Measurements from ENCODE around the gene IL24.
A peak's percentile ranks its signal among the peaks of the same experiment; 100 is the strongest.

The IL24 gene

DNA sequence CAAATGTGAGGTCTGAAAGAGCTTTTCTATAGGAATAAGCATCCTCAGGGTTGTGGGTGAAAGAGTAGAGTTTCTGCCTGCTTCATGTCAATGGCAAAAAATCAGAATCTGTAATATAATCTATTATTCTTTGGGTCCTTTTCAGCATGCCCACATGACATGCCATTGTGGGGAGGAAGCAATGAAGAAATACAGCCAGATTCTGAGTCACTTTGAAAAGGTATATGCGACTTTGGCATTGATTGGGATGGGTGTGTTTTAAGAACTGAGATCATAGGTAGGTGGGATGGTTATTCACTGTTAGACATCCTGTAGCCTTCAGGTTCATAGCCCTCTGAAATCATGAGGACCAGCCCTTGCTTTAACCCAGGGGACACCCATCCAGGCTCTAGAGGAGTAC lies 30.0 kb upstream of the IL24 start:
- Mint-ChIP-seq H3K27me3 (peaks cover 16% of the 10 kb centered on the region), H3K36me3 (ENCODE audit: low read depth) (no peaks in the 10 kb centered on the region), H3K27ac (no peak overlapping the region), H3K9me3 (peaks cover 3% of the 10 kb centered on the region), H3K4me1 (ENCODE audit: low read depth) (peaks cover 17% of the 10 kb centered on the region), H3K4me3 (no peak overlapping the region)

DNA sequence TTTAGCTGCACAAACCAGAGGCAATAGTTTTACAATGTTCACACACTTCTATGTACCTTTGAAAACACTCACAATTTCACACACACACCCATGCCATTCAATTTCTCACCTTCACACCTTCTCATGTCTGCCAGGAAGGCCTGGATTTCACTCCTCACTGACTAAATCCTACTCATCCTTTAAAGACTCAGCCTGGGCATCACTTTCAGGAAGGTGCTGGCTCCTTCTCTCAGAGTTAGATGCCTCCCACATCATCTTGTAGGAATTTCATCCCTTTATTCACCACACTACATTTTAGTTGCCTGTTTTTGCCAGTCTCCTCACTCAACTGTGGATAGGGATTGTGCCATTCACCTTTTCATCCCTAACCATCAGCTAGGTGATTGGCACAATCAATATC lies 29.5 kb upstream of the IL24 start:
- Mint-ChIP-seq H3K27me3 (peaks cover 14% of the 10 kb centered on the region), H3K27ac (no peak overlapping the region), H3K36me3 (ENCODE audit: low read depth) (no peaks in the 10 kb centered on the region), H3K4me3 (no peak overlapping the region), H3K4me1 (ENCODE audit: low read depth) (peaks cover 17% of the 10 kb centered on the region), H3K9me3 (peaks cover 3% of the 10 kb centered on the region)

DNA sequence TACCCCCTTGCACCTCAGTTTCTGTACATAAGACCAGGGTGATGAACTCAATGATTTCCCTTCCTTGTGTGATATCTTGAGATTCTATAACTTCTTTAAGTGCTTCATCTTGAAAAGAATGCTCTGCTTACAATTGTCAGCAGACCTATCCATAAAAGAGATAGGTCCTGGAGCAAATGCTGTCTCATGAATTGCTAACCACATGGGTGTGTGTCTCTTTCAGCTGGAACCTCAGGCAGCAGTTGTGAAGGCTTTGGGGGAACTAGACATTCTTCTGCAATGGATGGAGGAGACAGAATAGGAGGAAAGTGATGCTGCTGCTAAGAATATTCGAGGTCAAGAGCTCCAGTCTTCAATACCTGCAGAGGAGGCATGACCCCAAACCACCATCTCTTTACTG lies 29.0 kb upstream of the IL24 start:
- Mint-ChIP-seq H3K36me3 (ENCODE audit: low read depth) (no peaks in the 10 kb centered on the region), H3K4me1 (ENCODE audit: low read depth) (peaks cover 17% of the 10 kb centered on the region), H3K27me3 (peaks cover 9% of the 10 kb centered on the region), H3K9me3 (peaks cover 3% of the 10 kb centered on the region), H3K27ac (no peak overlapping the region), H3K4me3 (no peak overlapping the region)

DNA sequence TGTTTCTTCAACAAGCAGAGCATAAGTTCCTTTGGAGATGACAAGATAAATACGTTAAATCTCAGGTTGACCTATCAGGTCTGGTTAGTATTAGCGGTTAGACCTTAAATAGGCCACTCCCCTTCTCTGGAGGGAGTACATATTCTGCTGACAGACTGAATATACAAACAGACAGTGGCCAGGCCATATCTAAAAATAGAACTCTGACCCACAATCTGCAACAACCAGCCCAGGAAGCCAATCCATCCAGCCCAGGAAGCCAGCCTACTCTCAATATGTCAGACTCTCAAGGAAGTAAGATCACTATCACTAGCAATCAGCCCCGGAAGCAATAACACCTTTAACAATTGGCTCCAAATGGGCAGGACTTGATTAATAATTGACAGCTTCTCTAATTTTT lies 25.1 kb upstream of the IL24 start:
- no peaks in the 10 kb centered on the region for H3K4me1 Mint-ChIP-seq (ENCODE audit: low read depth)
- peaks cover 8% of the 10 kb centered on the region for H3K9me3 Mint-ChIP-seq
- H3K27me3 Mint-ChIP-seq: peaks cover 8% of the 10 kb centered on the region
- no peak overlapping the region for H3K27ac Mint-ChIP-seq
- no peak overlapping the region for H3K4me3 Mint-ChIP-seq
- H3K36me3 Mint-ChIP-seq (ENCODE audit: low read depth): no peaks in the 10 kb centered on the region

DNA sequence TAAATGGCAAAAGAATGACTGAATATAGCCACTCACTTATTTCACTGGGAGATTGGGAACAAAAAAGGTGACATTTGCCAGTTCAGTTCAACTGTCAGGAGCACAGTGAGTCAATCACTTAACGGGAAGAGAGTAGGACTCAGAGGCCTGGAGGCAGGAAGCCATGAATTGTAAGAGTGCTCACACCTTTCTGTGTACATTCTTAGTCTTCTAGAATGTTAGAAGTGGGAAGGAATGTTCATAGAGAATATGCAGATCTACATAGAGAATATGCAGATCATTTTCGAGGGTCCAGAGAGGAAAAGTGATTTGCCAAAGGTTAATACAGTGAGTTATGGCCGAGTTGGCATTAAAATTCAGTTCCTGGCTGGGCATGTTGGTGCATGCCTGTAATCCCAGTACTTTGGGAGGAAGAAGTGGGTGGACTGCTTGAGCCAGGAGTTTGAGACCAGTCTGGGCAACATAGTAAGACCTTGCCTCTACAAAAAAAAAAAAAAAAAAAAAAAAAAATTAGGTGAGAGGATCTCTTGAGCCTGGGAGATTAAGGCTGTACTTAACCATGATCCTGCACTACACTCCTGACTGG lies 23.5 kb upstream of the IL24 start:
- H3K27me3 Mint-ChIP-seq: peaks cover 8% of the 10 kb centered on the region
- peaks cover 15% of the 10 kb centered on the region for H3K9me3 Mint-ChIP-seq
- no peak overlapping the region for H3K4me3 Mint-ChIP-seq
- H3K4me1 Mint-ChIP-seq (ENCODE audit: low read depth): no peaks in the 10 kb centered on the region
- H3K27ac Mint-ChIP-seq: no peak overlapping the region
- peaks cover 4% of the 10 kb centered on the region for H3K36me3 Mint-ChIP-seq (ENCODE audit: low read depth)

DNA sequence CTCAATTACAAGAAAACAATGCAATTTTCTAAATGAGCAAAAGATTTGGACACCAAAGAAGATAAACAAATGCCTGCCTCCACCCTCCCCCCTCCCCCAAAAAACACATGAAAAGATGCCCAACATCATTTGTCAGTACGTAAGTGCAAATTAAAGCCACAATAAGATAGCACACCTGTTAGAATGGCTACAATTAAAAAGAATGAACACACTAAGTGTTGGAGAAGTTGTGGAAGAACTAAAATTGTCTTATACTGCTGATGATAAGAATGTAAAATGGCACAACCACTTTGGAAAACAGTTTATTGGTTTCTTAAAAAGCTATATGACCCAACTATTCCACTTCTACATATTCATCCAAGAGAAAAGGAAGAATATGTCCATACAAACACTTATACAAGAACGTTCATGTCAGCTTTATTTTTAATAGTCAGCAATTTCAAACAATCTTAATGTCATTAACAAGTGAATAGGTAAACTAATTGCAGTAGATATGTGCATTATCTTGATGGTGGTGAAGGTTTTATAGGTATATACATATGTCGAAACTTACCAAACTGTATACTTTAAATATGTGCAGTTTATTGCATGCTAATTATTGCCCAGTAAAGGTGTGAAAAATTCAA lies 21.4 kb upstream of the IL24 start:
- Mint-ChIP-seq H3K27me3 (peaks cover 3% of the 10 kb centered on the region), H3K4me3 (no peak overlapping the region), H3K27ac (no peak overlapping the region), H3K9me3 (peaks cover 22% of the 10 kb centered on the region), H3K4me1 (ENCODE audit: low read depth) (peaks cover 5% of the 10 kb centered on the region), H3K36me3 (ENCODE audit: low read depth) (peaks cover 4% of the 10 kb centered on the region)

DNA sequence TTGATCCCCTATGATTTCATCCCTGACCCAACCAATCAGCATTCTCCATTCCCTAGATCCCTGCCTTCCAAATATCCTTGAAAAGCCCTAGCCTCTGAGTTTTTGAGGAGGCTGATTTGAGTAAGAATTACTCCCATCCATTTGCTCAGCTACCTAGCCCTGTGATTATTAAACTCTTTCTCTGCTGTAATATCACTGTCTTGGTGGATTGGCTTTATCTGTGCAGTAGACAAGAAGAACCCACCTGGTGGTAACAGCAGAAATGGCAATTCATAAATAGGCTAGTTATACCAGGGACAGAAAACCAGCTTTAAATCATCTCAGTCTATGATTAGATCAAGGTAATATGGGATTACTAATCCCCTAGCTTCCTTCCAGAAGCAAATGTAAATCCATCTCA lies 18.8 kb upstream of the IL24 start:
- Mint-ChIP-seq H3K9me3 (peaks cover 19% of the 10 kb centered on the region), H3K4me3 (no peak overlapping the region), H3K36me3 (ENCODE audit: low read depth) (peaks cover 4% of the 10 kb centered on the region), H3K27ac (no peak overlapping the region), H3K4me1 (ENCODE audit: low read depth) (peaks cover 5% of the 10 kb centered on the region), H3K27me3 (peaks cover 3% of the 10 kb centered on the region)

DNA sequence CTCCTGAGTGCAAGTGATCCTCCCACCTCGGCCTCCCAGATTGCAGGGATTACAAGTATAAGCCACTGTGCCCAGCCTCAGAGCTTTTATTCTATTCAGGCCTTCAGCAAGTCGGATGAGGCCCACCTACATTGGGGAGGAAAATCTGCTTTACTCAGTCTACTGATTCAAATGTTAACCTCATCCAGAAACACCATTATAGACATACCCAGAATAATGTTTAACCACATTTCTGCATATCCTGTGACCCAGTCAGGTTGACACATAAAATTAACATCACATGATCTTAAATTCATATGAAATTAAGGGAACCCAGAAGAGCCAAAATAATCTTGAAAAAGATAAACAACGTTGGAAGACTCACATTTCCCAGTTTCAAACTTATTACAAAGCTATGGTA lies 16.9 kb upstream of the IL24 start:
- no peaks in the 10 kb centered on the region for H3K27me3 Mint-ChIP-seq
- H3K4me1 Mint-ChIP-seq (ENCODE audit: low read depth): peaks cover 5% of the 10 kb centered on the region
- H3K4me3 Mint-ChIP-seq: no peak overlapping the region
- no peak overlapping the region for H3K27ac Mint-ChIP-seq
- peaks cover 15% of the 10 kb centered on the region for H3K9me3 Mint-ChIP-seq
- H3K36me3 Mint-ChIP-seq (ENCODE audit: low read depth): peaks cover 4% of the 10 kb centered on the region

DNA sequence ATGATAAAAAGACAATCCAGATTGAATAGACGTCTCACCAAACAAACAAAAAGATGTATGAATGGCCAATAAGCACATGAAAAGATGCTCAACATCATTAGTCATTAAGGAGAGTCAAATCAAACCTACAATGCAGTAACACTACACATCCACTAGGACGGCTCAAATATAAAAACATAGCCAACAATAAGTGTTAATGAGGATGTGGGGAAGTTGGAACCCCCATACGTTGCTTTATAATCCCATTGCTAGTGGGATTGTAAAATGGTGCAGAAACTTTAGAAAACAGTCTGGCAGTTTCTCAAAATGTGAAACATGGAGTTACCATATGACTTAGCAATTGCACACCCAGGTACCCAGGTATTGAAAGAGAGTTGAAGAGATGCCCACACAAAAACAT lies 14.7 kb upstream of the IL24 start:
- no peak overlapping the region for H3K4me3 Mint-ChIP-seq
- peaks cover 5% of the 10 kb centered on the region for H3K4me1 Mint-ChIP-seq (ENCODE audit: low read depth)
- no peak overlapping the region for H3K27ac Mint-ChIP-seq
- H3K36me3 Mint-ChIP-seq (ENCODE audit: low read depth): peaks cover 1% of the 10 kb centered on the region
- H3K9me3 Mint-ChIP-seq: peaks cover 14% of the 10 kb centered on the region
- peaks cover 3% of the 10 kb centered on the region for H3K27me3 Mint-ChIP-seq

DNA sequence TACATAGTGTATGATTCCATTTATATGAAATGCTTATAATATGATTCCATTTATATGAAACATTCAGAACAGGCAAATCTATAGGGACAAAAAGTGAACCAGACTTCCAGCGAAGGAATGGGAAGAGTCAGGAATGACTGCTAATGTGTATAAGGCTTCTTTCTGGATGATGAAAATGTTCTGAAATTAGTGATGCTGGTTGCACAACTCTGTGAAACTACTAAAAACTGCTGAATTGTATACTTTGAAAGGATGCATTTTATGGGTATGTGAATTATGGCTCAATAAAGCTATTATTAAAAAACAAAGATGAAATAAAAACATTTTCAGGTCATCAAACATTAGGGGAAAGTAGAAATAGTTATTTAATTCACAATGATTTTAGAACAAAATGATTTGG lies 14.1 kb upstream of the IL24 start:
- H3K4me3 Mint-ChIP-seq: no peak overlapping the region
- H3K9me3 Mint-ChIP-seq: peaks cover 12% of the 10 kb centered on the region
- peaks cover 3% of the 10 kb centered on the region for H3K27me3 Mint-ChIP-seq
- H3K27ac Mint-ChIP-seq: no peak overlapping the region
- peaks cover 6% of the 10 kb centered on the region for H3K4me1 Mint-ChIP-seq (ENCODE audit: low read depth)
- H3K36me3 Mint-ChIP-seq (ENCODE audit: low read depth): no peaks in the 10 kb centered on the region

DNA sequence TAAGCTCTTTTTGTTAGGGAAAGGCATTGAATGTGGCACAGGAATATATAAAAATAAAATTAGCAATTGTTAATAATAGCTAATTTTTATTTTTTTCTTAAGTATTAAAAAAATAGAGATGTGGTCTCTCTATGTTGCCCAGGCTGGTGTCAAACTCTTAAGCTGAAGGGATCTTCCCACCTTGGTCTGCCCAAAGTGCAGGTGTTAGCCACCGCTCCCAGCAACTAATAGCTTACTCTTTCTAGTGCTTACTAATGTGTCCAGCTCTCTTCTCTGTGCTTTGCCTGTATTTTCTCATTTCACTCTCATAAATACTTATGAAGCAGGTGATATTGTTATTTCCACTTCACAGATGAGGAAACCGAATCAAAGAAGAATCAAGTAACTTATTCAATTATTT lies 13.4 kb upstream of the IL24 start:
- H3K36me3 Mint-ChIP-seq (ENCODE audit: low read depth): no peaks in the 10 kb centered on the region
- H3K27me3 Mint-ChIP-seq: peaks cover 3% of the 10 kb centered on the region
- peaks cover 6% of the 10 kb centered on the region for H3K9me3 Mint-ChIP-seq
- H3K4me1 Mint-ChIP-seq (ENCODE audit: low read depth): peaks cover 10% of the 10 kb centered on the region
- no peak overlapping the region for H3K4me3 Mint-ChIP-seq
- no peak overlapping the region for H3K27ac Mint-ChIP-seq

DNA sequence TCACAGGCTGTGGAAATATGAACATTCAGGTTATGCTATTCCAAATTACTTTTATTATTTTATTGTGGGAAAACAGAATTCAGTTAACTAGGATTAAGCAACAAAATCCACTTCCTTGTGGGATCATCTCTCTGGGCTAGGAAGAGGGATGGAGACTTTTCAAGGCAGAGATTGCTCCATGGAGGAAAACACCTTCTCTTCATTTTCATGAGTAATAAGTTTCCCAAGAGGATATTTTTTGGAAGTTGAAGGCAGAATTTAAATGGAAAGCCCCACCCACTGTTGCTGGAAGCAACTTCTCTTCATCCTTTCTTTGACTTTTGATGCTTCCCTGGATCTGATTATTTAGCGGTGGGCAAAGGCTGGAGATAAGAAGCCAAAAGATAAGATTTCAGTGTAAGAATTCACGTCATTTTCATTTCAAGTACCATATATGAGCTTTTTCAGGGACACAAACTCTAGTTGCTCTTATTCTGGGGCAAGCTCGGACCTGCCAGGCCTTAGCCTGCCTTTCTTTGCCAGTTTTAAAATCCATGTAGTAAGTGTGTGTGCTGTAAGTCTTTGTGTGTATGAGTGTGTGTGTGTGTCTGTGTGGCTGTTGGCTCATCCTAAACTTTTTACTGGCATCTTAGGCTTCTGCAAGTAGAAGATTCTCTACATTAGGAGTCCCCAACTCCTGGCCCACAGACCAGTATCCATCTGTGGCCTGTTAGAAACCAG lies 11.7 kb upstream of the IL24 start:
- H3K27ac Mint-ChIP-seq: no peak overlapping the region
- peaks cover 22% of the 10 kb centered on the region for H3K4me1 Mint-ChIP-seq (ENCODE audit: low read depth)
- H3K36me3 Mint-ChIP-seq (ENCODE audit: low read depth): no peaks in the 10 kb centered on the region
- H3K9me3 Mint-ChIP-seq: no peaks in the 10 kb centered on the region
- H3K27me3 Mint-ChIP-seq: peaks cover 3% of the 10 kb centered on the region
- H3K4me3 Mint-ChIP-seq: no peak overlapping the region

DNA sequence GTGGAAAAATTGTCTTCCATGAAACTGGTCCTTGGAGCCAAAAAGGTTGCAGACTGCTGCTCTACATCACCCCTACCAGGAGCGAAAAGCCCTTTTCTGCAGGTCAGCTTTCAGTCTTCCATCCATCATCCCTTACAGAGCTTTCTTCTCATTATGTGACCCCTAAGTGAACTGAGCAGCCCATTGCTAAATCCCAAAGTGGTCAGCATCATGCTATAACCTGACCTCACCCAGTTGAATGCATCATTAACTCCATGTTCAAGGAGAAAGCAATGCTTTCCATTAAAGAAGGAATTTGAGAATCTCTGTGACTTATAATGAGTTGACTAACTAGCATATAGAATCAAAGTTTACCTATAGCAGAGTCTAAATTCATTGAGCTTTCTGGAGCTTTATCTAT lies 10.4 kb upstream of the IL24 start:
- Mint-ChIP-seq H3K27ac (no peak overlapping the region), H3K36me3 (ENCODE audit: low read depth) (no peaks in the 10 kb centered on the region), H3K9me3 (no peaks in the 10 kb centered on the region), H3K4me3 (no peak overlapping the region), H3K4me1 (ENCODE audit: low read depth) (peaks cover 34% of the 10 kb centered on the region), H3K27me3 (peaks cover 3% of the 10 kb centered on the region)

DNA sequence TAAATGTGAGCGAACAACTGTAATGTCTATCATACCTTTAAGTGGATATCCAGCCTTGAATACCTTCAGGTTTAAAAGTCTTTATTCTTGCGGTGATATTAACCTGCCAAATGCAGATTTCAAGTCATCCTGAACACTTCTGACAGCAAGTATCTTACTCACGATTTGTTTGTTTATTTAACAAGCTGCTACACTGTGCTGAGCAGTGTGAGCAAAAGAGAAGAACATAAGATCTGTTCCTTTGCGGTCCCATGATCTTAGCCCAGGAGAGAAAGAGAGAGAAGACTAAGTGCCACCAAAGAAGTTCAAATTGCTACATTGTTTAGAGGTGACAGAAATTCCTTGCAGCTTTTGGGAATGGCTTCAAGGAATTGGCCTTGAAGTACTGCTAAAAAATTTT lies 9.5 kb upstream of the IL24 start:
- H3K4me3 Mint-ChIP-seq: no peak overlapping the region
- no peak overlapping the region for H3K27ac Mint-ChIP-seq
- H3K4me1 Mint-ChIP-seq (ENCODE audit: low read depth): peaks cover 42% of the 10 kb centered on the region
- no peaks in the 10 kb centered on the region for H3K9me3 Mint-ChIP-seq
- no peaks in the 10 kb centered on the region for H3K36me3 Mint-ChIP-seq (ENCODE audit: low read depth)
- peaks cover 3% of the 10 kb centered on the region for H3K27me3 Mint-ChIP-seq

DNA sequence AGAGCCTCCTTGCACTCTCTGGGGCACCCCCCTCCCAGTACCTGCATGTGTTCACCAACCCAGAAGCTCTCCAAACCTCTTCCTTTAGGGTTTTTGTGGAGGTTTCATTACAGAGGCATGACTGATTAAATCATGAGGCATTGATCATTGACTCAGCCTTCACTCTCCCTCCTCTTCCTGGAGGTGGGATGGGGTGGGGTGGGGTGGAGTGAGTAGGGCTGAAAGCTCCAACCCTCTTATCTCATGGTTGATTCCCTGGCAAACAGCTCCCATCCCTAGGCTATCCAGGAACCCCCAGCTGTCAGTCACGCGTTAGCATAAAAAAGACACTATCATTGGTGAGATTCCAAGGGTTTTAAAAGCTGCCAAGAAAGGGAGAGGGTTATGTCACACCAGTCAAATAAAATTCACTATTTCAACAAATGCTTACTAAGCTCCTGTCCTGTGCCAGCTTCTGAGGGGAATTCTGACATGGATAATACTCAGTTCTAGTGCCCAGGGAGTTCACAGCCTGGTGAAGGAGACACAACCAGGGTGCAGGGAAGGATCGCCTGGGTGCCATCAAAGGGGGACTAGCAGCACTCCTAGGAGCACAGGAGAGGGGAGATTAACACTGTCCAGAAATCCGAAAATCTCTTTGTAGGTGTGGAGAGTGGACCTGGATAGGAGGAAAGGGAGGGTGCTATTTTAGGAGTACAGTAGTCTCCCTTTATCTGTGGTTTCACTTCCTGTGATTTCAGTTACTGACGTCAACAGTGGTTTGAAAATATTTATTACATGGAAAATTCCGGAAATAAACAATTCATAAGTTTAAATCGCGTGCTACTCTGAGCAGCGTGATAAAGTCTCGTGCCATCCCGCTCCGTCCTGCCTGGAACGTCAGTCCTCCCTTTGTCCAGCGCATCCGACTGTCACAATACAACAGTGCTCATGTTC lies 6.8 kb upstream of the IL24 start:
- Mint-ChIP-seq H3K4me1 (ENCODE audit: low read depth) (peaks cover 65% of the 10 kb centered on the region), H3K36me3 (ENCODE audit: low read depth) (no peaks in the 10 kb centered on the region), H3K4me3 (peak overlapping the region; percentile 29), H3K27me3 (peaks cover 3% of the 10 kb centered on the region), H3K9me3 (no peaks in the 10 kb centered on the region), H3K27ac (peak overlapping the region; percentile 59)
